C1 segment of cervical spinal cord (tissue), 14 donors: ENCODE data around the gene GADL1.
A peak's percentile ranks its signal among the peaks of the same experiment; 100 is the strongest.

Experiments used
- DNase-seq, 14 donors: peaks; one replicate each; lab custom pipeline; 2025; lab: John Stamatoyannopoulos, UW

GADL1 gene

DNA sequence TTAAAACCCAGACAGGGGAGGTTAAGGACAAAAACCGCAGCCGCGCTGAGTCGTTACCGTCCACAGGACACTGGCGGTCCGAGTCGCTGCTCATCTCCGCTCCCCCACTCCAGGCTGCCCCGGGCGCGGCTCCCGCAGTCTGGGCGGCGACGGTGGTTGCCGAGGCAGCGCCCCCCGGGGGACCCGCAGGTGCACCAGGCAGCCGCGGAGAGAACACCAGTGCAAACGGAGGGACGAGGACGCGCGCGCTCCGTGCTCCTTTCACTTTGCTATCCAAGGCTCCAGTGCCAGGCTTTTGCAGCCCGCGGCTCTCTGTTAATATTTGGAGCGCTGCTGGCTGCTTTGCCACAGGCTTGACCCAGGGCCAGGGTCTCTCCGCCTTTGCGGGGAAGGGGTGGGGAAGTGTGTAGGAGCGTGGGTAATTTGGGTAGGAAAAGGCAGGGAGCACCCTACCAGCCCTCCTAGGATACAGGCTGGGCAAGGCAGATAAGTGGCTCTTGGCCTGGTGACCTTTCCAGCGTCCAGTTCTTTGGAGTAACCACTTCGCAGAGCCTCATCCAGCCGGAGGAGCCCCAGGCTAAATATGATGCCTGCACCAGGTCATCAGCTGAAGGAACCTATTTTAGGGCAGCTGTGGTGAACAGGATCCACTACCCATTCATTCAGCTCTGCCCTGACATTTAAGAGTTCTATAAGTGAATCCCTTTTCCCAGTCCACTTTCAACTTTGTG lies at the start of gene GADL1:
TSS of gene GADL1 (minus strand) at position 141 of the 731 bp plus-strand sequence. CDS start at position 94, 47 bp downstream.
- DNase-seq = peak in 1 of 14 donors; percentile 8

DNA sequence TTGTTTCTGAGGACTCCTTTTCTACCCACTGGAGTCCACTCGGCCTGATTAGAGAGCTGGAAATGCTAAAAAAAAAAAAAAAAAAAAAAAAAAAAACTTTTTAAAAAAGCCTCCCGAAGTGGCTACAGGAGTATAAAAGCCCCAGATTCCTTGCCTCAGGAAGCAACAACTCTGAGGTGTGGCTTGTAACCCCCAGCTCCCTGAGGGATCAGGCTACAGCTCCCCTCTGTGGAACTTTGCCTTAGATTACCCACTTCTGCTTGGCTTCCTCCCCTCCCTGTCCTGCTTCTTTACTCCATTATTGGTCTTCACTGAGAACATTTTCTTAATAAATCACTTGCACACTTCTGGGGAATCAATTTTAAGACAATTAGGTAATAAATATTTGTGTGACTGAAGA lies 49.7 kb upstream of the GADL1 start:
- no peak for DNase-seq

GRCh38 chr3:30943206-30943605 lies 48.7 kb upstream of the GADL1 start:
- no peak for DNase-seq

- no peak for DNase-seq
These were observed 46.9 kb upstream of the GADL1 start for GRCh38 chr3:30941342-30941741.

GRCh38 chr3:30940740-30941139 lies 46.3 kb upstream of the GADL1 start:
- no peak for DNase-seq

GRCh38 chr3:30934208-30934550 lies 39.7 kb upstream of the GADL1 start:
- DNase-seq = no peak

DNA sequence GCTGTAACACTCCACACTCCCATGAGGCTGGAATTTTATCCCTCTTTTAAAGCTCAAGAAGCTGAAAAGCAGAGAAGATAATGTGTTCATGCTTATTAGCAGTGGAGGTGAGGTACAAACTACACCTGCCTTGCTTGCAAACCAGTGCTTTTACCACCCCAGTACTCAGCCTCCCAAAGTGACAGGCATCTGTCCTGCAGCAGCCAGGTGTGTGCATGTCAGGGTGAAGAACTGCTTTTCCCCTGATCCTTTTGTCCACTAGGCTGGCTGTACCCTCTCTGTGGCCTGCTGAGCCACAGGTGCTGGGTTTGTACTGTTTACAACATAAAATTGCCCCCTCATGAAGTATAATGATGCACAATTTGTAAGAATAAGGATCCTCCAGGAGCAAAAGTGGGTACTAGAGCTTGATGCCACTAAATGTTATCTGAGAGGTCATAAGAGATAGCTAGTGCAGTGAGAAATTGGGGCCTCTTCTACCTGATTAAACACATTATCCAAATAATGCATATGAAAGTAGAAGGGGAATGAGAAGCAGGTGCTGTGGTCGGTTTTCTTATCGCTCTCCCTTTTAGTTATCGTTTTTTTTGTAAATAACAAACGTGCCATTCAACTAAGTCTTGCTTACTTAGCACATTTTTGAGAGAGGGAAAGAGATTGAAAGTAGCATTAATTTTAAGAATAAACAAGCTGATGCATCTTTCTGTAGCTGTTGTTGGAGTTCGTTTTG lies 39.2 kb upstream of the GADL1 start:
- DNase-seq = no peak

- DNase-seq = no peak
These were observed 38.1 kb upstream of the GADL1 start for GRCh38 chr3:30932513-30933098.

DNA sequence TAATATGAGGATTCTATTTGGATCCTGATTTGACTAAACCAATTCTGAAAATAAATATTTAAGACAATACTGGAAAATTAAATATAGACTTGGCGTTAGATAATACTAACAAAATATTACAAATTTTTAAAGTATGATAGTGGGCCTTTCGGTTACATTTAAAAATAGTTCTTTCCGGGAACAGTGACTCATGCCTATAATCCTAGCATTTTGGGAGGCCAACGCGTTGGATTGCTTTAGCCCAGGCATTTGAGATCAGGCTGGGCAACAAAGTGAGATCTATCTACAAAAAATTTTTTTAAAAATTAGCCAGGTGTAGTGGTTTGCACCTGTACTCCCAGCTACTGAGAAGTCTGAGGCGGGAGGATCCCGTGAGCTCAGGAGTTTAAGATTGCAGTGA lies 30.3 kb upstream of the GADL1 start:
- DNase-seq = no peak

DNA sequence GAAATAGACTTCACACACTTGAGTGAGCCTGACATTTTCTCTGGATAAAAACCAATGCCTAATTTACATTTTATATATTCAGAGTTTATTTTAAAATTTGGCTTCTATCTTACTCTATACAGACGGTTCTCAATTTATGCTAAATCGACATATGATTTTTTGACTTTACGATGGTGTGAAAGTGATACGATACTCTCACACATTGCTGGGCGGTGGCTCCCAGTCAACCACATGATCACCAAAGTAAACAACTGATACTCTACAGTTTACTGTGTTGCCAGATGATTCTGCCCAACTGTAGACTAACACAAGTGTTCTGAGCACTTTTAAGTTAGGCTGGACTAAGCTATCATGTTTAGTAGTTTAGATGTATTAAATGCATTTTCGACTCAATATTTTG lies 25.1 kb upstream of the GADL1 start:
- DNase-seq = no peak

DNA sequence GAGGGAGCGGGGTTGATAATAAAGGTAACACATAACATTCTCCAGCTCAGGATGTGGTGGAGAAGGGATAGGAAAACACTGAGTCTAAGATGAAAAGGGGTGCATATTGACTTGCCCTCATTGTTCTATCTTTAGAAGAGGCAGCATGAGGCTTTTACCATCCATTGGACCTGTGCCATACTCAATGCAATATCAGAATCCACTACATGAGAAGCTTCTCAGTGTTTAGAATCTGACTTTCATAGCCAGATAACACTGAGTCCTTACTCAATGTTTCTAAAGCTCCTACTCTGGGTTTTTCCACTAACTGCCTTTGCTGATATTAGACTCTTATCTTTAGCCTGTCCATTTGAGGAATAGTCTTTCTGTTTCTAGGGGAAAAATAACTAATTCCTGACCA lies 24.3 kb upstream of the GADL1 start:
- no peak for DNase-seq

DNA sequence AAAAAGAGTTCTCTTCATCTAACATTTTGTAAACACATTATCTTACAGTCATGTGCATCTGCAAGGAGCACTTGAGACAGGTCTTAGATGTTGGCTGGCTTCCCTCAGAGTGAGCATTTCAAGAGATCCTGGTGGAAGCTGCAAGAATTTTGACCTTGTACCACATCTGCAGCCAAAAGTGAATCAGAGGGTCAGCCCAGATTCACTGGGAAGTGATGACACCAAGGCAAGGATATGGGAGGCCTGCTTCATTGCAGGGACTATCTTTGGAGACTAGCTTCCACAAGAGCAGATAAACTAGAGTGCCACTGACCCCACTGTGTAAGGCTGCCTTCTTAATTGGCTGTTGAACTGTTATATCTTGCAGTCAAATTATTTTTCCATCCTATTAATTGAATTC lies 21.3 kb upstream of the GADL1 start:
- no peak for DNase-seq

- DNase-seq = no peak
These were observed 20.2 kb upstream of the GADL1 start for GRCh38 chr3:30914696-30915095.

DNA sequence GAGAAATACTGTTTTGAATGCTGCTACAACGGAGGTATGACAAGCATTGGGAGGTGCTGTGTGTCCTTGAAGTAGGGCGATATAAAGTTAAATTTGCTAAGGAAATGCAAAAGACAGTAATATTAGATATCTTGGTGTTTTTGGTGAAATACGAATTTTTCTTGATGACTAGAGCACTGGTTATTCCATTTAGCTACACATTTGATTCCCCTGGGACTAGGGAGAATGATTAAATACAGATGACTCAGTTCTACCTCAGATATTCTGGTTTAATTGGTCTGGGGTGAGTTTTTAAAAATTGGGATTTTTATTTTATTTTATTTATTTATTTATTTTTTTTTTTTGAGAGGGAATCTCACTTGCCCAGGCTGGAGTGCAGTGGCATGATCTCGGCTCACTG lies 18.7 kb upstream of the GADL1 start:
- no peak for DNase-seq

GRCh38 chr3:30912301-30912700 lies 17.8 kb upstream of the GADL1 start:
- DNase-seq = no peak

- no peak for DNase-seq
These were observed 14.1 kb upstream of the GADL1 start for GRCh38 chr3:30908456-30909037.

DNA sequence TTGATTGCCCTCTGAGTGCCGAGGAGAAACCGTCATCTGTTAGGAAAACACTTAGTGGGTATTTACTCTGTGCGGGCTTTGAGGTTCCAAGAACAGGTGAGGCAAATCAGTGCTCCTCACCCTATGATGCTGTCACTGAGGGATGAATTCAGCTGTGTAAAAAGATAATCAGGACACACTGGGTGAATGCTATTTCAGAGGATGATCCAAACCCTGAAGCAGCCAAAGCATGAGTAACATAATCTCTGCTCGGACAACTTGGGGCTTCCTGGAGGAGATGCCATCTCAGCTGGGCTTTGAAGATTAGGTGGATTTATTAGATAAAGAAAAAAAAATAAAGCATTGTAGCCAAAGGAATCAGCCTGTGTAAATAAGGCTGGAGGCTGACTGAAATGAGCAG lies 10.5 kb upstream of the GADL1 start:
- DNase-seq = no peak

DNA sequence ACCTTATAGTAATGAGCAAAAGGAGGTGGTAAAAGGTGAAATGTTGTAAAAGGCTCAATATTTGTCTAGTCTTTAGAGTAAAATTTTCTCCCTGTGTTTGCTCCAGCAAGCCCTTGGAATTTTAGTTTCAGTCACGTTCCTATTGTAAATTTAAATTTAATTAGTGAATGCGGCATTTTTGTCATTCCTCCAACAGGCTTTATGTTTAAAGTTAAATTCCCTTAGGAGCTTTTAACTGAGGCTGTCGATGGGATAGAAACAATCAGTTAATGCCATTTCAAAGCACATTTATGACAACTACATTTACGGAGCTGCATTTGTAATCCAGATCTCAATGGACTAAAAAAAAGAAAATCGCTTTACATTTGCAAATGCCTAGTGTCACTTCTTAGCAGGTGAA lies 868 bp upstream of the GADL1 start:
- DNase-seq = no peak

DNA sequence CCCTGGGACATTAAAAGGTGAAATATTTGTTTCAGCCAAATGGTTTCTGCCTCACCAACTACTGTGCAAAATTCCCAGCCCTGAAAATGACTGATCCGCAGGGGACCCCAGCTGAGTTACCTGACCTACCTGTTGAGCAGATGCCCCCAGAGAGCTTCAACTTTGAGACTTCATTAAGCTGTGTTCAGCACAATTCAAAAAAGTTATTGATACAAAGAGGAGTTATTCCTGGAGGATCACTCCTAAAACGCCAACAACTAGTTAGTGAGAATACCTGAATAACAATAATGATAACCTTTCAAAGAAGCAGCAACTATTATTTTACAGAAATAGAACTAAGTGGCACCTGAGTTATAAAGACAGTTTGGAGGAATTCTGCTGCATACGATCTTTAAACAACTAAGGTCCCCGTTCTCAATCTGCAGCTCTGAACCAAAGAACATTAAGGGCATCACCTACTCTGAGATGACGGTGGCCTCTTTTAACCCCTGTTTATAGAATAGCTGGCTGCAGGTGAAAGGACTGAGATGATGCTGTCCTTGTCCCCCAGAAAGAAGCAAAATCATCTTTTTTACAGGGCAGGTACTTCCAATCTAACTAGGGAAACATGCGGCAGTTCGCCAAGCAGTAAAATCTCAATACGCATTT lies 659 bp downstream of the GADL1 start:
- no peak for DNase-seq

DNA sequence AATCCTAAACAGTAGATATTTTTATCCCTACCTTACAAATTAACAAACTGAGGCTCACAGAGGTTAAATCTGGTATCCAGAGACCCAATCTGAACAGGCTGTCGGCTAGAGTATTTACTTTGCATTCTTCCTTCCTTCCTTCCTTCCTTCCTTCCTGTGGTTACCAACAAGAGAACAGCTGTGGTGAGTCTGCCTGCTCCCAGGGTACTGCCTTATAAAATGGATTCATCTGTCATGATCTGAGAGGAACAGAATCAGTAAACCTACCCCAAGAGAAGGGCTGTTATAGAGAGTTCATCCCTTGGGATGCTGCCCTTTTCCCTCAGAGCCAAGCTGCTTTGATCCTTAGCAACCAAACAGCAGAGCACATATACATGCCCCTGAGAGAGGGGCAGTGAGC lies 3.6 kb downstream of the GADL1 start:
- DNase-seq = no peak

DNA sequence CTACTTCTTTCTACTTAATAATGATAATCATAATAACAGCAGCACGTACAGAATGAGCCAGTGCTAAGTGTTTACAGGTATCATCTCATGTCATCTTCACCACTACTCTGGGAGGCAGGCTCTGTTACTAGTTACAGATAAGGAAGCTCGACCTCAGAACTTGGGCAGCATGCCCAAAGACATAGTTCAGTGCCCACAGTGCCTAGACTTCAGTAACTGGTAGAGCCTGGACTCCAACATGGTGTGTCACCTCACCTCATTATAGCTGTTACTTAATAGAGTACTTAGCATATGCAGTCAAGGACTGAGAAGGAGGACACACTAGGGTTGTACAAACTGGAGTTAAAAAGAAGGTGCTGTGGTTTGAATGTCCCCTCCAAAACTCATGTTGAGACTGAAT lies 7.6 kb downstream of the GADL1 start:
- no peak for DNase-seq

GRCh38 chr3:30878862-30879261 lies 15.6 kb downstream of the GADL1 start:
- DNase-seq = no peak
